GM19239 (cell line): Measurements from ENCODE around the gene CREB5.
A peak's percentile ranks its signal among the peaks of the same experiment; 100 is the strongest.
"Not testable (repeated sequence)": the region's sequence is repeated elsewhere in the genome, so short reads cannot be mapped to it uniquely, and the experiment has no call there.

Experiments used
- DNase-seq: peaks from one replicate; pipeline ENCODE4 v3.0.0; 2011; ENCODE audit warnings: low spot score; ENCODE audit not compliant: insufficient read length
- FAIRE-seq: peaks from 2 replicates; lab custom pipeline; 2011; peaks lifted over from hg19 to GRCh38; lab: Jason Lieb, UNC

CREB5 gene

GRCh38 chr7:28401567-28401966, 10.8 kb upstream of the CREB5 start:
- DNase-seq, FAIRE-seq: not testable (repeated sequence)

GRCh38 chr7:28405662-28406061, 6.7 kb upstream of the CREB5 start:
- no peak for DNase-seq

GRCh38 chr7:28406192-28406591, 6.1 kb upstream of the CREB5 start:
- no peak for FAIRE-seq
- no peak for DNase-seq

More at GRCh38 chr7:28405662-28406061, 6.7 kb upstream of the CREB5 start:
- no peak for FAIRE-seq

- FAIRE-seq (no peak), DNase-seq (no peak)
Observed at GRCh38 chr7:28407651-28408050, 4.7 kb upstream of the CREB5 start.

GRCh38 chr7:28408105-28408959, 4.0 kb upstream of the CREB5 start:
- DNase-seq (no peak), FAIRE-seq (no peak)

- no peak for FAIRE-seq
- no peak for DNase-seq
Observed at GRCh38 chr7:28408960-28409715, 3.2 kb upstream of the CREB5 start.

GRCh38 chr7:28409716-28410627, 2.3 kb upstream of the CREB5 start:
- FAIRE-seq (no peak), DNase-seq (no peak)

GRCh38 chr7:28410628-28411531, 1.4 kb upstream of the CREB5 start:
- FAIRE-seq, result peak; percentile 70
- DNase-seq, result no peak

GRCh38 chr7:28413011-28413410, 693 bp downstream of the CREB5 start:
- DNase-seq (no peak), FAIRE-seq (no peak)

- FAIRE-seq, result no peak
- no peak for DNase-seq
Observed at GRCh38 chr7:28414453-28414852, 2.1 kb downstream of the CREB5 start.

GRCh38 chr7:28417321-28417940, 5.1 kb downstream of the CREB5 start:
- FAIRE-seq, result no peak
- DNase-seq, result no peak

- DNase-seq (no peak), FAIRE-seq (no peak)
Observed at GRCh38 chr7:28418311-28418710, 6.0 kb downstream of the CREB5 start.

- DNase-seq (no peak), FAIRE-seq (no peak)
Observed at GRCh38 chr7:28418966-28419365, 6.6 kb downstream of the CREB5 start.

GRCh38 chr7:28419716-28420115, 7.4 kb downstream of the CREB5 start:
- FAIRE-seq (no peak), DNase-seq (no peak)

- FAIRE-seq, result no peak
Observed at GRCh38 chr7:28423112-28423511, 10.8 kb downstream of the CREB5 start.

GRCh38 chr7:28423918-28424514, 11.7 kb downstream of the CREB5 start:
- no peak for DNase-seq
- FAIRE-seq, result no peak

More at GRCh38 chr7:28423112-28423511, 10.8 kb downstream of the CREB5 start:
- no peak for DNase-seq

- DNase-seq, result no peak
- FAIRE-seq, result no peak
Observed at GRCh38 chr7:28425496-28425895, 13.2 kb downstream of the CREB5 start.

- FAIRE-seq (no peak), DNase-seq (no peak)
Observed at GRCh38 chr7:28427236-28427635, 14.9 kb downstream of the CREB5 start.
